Heart left ventricle (tissue), 13 donors: Measurements from ENCODE around the gene DRP2.
"Not testable (repeated sequence)": the region's sequence is repeated elsewhere in the genome, so short reads cannot be mapped to it uniquely, and the experiment has no call there.

Source experiments
- CTCF ChIP-seq, 12 donors: fragments of 200-600 bp; sonication (generic) in 4 of 12; IDR thresholded peaks; one replicate each; pipeline versions ENCODE4 v1.5.0 to v1.8.0; 2018 to 2022; ENCODE audit warnings: antibody characterized with exemption in 12 of 12, mild to moderate bottlenecking in 5 of 12
- POLR2A ChIP-seq, 2 donors: fragments of 450-650 bp; IDR thresholded peaks; one replicate each; pipeline ENCODE4 v1.6.1; 2017; ENCODE audit warnings: antibody characterized with exemption in 2 of 2, mild to moderate bottlenecking in 2 of 2, moderate library complexity in 2 of 2
- donor health status: ischemic (EF 13 %, LVEDD 7.1; RV severe dilation, severe dysfunction).
- donor health status: DM: no; HTN: yes; CAD: no.
- donor health status: DM: no; HTN: no; CAD: no.
- donor health status: ischemic (EF 25% LVEDD 6.9; RV normal size, moderate dysfunction).
- donor health status: ischemic (EF 25% LVEDD 5.7; RV mildly dilated, moderate dysfunction).
- donor health status: ischemic (EF 35%, LVEDD 5.7; RV mildly dilated, moderate dysfunction).
- donor health status: nonischemic (EF 11% LVEDD 7.7; RV severe dilation, severe dysfunction).
- donor health status: DM: yes; HTN: yes; CAD: no.
- donor health status: PGD.
- donor health status: ischemic (EF 29% LVEDD 5.4; RV normal size, mild dysfunction).
- donor health status: nonischemic (EF 23%, LVEDD 6.1; RV moderate dilation, normal function).

GRCh38 chrX:101184876-101185275, 34.7 kb upstream of the DRP2 start:
- TF ChIP-seq CTCF, POLR2A (IDR thresholded peaks at IDR 0.05): not testable (repeated sequence)
